ENCODE data around the gene CHRNB1.

DNA sequence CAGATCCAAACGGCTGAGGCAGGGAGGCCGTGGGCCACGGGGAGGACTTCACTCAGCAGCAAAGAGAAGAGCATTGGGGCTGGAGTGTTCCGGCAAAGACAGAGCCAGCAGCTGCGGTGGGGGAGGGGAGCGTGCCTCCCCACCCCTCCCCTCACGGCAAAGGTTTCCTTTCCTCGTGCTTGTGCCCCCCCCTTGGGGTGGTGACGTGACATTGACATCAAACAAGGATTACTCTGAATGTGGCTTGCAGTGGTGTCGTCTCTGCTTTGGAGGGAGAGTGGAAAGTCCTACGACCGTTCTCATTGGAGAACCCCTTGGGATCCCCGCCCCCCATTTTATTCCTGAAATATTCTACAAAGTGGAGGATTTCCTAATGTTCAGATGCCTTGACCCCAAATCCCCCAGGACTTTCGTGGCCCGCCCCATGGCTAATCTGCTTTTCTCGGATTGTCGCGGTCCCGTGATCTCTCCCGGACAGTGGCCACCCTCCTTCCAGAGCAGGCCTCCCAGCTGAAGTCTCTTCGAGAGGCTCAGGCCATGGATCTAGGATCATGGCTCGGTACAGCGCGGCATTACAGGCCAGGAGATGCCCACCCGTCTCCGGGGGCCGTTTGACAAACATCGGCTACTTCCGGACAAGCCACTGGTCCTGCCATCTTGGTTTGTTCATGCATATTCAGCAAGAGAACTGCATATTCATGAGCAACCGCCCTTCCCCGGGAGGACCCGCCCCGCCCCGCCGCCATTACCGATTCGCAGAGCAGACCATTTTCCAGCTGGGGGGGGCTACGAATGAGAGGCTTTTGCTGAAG lies 38.6 kb downstream of the CHRNB1 start:
- no peak for TF ChIP-seq EZH2phosphoT487 (IDR thresholded peaks at IDR 0.05; ENCODE audit: borderline replicate concordance, low read depth, low read length)
- TF ChIP-seq, protein P1, sequence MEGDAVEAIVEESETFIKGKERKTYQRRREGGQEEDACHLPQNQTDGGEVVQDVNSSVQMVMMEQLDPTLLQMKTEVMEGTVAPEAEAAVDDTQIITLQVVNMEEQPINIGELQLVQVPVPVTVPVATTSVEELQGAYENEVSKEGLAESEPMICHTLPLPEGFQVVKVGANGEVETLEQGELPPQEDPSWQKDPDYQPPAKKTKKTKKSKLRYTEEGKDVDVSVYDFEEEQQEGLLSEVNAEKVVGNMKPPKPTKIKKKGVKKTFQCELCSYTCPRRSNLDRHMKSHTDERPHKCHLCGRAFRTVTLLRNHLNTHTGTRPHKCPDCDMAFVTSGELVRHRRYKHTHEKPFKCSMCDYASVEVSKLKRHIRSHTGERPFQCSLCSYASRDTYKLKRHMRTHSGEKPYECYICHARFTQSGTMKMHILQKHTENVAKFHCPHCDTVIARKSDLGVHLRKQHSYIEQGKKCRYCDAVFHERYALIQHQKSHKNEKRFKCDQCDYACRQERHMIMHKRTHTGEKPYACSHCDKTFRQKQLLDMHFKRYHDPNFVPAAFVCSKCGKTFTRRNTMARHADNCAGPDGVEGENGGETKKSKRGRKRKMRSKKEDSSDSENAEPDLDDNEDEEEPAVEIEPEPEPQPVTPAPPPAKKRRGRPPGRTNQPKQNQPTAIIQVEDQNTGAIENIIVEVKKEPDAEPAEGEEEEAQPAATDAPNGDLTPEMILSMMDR (conservative IDR thresholded peaks at IDR 0.05; ENCODE audit: low read length): 0 out of 2 replicates have a peak, but pooled peaks have one; percentile 20

Measured in OCI-LY7 (cell line).